Erythroblast (primary cell): ENCODE measurements around the gene SF3B1.

Source experiments
- GATA1 ChIP-seq: IDR thresholded peaks from 2 replicates; pipeline ENCODE4 v1.6.1; 2011; ENCODE audit warnings: low read depth, mild to moderate bottlenecking, control low read depth, low read length, moderate library complexity
- POLR2A ChIP-seq: IDR thresholded peaks from 2 replicates; pipeline ENCODE4 v1.6.1; 2011; ENCODE audit warnings: mild to moderate bottlenecking, low read length

DNA sequence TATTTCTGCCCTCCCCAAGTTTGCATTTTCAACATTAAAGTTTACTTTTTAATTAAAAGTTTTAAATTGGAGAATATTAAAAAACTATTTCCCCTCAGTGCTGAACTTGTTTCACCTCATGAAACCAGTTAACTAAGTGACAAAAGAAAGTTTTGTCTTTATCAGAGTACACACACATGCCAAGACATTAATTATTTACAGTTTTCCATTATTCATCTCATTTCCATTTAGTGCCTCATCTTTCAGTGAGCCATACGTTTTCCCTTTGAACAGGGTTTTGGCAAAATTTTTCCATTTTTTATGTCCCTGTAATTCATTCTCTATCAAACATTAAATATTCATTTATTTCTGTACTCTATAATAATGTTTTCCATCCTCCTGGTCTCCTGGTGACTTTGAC lies 53.2 kb downstream of the SF3B1 start:
- TF ChIP-seq POLR2A (no peak), GATA1 (no peak)
